NCI-H146 treated with DMSO at 0.1 percent for 48 hours (cell line): ENCODE data around the gene PRR30.

Experiments
- DNase-seq: peaks from one replicate; lab custom pipeline; 2025; ENCODE audit not compliant: unreplicated experiment; lab: John Stamatoyannopoulos, UW

The PRR30 gene

GRCh38 chr2:27155069-27155520 is 15.9 kb upstream of the PRR30 start:
- DNase-seq: no peak

DNA sequence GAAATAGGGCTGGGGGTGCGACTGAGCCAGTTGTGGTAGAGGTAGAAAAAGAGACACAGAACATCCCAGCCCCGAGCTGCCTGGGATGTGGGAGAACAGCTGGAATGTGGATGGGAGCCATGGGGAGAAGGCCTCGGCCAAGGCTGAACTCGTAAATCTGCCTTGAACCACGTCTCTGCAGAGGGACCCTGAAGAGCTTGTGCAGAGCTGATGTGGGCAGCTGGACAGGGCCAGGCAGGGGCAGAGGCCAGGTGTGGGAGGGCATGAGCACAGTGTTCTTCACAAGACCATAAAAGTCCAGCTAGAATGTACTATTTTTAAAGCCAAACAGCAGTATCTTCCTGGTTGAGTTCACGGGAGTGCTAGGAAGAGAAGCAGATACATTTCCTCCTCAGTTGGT is 15.3 kb upstream of the PRR30 start:
- no peak for DNase-seq

DNA sequence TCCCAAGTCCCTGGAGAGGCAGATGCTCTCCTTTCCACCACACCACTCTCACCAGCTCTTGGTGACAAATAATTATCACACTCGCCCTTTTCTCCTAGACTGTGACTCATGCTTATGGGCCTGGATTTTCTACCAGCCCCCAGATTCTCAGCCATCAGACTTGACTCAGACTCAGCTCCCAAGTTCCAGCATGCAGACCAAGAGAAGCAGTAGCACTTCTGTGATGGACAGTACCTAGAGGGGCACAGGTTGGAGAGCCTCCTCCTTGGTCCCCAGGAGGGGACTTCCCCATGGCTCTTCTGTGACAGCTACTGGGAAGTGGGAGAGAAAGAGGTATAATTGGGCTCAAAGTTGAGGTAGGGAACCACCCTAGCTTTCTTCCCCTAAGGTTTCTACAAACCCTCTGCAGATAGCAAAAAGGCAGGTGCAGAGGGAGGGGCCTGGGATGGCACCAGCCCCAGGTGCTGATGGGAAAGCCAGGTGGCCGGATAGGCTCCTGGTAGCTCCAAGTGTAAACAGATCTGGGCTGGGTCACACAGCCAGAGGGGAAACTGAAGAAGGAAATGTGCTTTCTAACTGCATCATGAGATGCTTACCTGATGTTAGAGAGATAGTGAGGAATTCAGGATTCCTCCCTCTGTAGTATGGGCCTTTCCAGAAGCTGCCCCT is 13.7 kb upstream of the PRR30 start:
- peak; percentile 36 for DNase-seq

- DNase-seq: peak; percentile 1
These were observed 13.0 kb upstream of the PRR30 start for GRCh38 chr2:27152102-27152795.

GRCh38 chr2:27150639-27151230 is 11.5 kb upstream of the PRR30 start:
- DNase-seq: no peak

DNA sequence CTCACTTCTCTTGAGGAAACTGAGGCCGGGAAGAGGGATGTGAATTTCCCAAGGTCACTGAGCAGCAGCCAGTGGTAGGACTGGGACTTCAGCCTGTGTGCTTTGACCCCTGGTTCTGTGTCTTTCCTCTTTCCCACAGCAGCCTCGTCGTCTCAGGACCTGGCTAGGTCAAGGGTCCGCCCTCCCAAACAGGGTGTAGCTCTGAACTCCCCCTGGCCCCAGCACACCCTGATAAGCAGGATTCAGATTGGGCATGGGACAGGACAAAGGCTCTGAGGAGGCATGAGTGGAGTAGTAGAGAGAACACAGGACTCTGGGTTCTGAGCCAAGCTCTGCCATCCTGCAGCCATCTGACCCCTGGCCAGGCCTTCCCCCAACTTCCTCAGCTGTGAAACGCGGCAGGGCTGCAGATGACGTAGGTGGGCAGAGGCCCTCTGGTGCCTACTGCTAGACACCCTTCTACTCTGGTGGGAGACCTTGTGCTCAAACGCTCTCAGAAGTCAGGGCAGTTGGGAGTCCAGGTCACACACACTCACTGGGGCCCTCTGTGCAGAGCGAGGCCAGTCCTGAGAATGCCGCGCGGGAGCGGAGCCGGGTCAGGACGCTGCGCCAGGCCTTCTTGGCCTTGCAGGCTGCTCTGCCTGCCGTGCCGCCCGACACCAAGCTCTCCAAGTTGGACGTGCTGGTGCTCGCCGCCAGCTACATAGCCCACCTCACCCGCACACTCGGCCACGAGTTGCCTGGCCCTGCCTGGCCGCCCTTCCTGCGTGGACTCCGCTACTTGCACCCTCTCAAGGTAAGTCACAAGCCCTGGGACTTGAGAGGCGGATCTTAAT is 10.6 kb upstream of the PRR30 start:
- DNase-seq: no peak

- no peak for DNase-seq
These were observed 9.7 kb upstream of the PRR30 start, which contains the start of gene TCF23 for GRCh38 chr2:27148801-27149439. Gene TCF23, plus strand, starts transcription at chr2:27149004. Its CDS starts 130 bp downstream, at chr2:27149134.

- no peak for DNase-seq
These were observed 8.7 kb upstream of the PRR30 start for GRCh38 chr2:27147935-27148334.

- DNase-seq: no peak
These were observed 6.5 kb upstream of the PRR30 start for GRCh38 chr2:27145682-27146081.

GRCh38 chr2:27143285-27143684 is 4.1 kb upstream of the PRR30 start:
- no peak for DNase-seq

DNA sequence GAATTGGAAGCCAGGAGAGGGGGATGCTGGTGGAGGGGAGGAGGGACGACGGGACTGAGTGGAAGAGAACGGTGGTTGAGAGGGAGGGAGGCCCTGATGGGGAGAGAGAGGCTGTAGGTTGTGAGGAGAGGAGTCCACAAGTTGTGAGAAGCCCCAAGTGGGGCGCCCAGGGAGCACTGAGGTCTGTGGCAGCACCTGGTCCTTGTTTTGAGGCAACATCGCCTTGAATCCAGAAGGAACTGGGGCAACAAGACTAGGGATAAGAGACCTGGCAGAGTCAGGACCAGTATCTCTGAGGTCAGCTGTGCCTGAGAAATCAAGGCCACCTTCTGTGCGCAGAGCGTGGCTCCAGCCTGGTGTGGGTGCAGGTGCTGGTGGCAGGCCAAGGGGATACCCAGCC is 1.1 kb downstream of the PRR30 start:
- DNase-seq: no peak

DNA sequence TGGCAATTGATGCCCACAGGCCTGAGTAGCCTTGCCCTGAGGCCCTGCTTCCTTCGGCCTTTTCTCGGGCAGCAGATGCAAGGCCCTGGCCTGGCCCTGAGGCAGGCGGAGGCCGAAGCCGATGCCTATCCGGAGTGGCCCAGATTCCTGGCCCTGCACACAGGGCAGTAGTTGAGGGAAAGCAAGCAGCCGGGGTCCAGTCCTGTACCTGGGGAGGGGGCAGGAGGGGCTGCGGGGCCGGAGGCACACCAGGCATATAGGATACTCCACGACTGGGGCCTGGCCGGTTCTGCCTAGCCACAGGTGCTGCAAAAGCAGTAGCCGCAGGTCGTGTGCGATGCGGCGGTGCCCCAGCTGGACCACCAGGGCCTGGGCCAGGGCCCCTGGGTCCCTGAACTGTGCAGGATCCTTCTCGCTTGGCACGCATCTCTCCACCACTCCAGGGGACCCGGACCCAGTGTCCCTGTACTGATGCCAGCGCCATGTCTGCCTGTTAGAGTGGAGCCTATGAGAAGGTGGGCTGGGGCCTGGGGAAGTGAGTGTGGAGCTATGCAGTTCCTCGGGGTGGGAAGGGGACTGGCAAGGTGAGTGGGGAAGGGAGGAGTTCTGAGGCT is 1.8 kb downstream of the PRR30 start:
- no peak for DNase-seq

DNA sequence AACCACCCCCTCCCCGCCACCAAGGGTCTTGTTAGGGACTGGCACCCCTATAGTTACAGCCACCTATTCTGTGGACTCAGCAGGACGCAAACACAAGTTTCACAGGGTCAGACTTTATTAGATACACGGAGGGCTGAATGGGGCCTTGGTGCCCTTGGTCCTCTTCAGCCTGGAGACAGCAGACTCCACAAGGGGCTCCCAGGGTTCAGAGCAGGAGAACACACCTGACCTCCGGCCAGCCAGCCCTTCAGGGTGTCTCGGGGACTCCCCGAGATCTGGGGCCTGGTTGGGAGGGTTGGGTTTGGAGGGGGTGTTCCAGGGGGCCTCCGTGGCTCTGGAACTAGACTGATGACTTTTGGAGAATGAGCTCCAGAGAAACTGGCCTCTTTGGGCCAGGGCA is 2.5 kb downstream of the PRR30 start:
- DNase-seq: no peak

- no peak for DNase-seq
These were observed 3.7 kb downstream of the PRR30 start for GRCh38 chr2:27135478-27135955.

GRCh38 chr2:27134781-27135477 is 4.3 kb downstream of the PRR30 start:
- no peak for DNase-seq

DNA sequence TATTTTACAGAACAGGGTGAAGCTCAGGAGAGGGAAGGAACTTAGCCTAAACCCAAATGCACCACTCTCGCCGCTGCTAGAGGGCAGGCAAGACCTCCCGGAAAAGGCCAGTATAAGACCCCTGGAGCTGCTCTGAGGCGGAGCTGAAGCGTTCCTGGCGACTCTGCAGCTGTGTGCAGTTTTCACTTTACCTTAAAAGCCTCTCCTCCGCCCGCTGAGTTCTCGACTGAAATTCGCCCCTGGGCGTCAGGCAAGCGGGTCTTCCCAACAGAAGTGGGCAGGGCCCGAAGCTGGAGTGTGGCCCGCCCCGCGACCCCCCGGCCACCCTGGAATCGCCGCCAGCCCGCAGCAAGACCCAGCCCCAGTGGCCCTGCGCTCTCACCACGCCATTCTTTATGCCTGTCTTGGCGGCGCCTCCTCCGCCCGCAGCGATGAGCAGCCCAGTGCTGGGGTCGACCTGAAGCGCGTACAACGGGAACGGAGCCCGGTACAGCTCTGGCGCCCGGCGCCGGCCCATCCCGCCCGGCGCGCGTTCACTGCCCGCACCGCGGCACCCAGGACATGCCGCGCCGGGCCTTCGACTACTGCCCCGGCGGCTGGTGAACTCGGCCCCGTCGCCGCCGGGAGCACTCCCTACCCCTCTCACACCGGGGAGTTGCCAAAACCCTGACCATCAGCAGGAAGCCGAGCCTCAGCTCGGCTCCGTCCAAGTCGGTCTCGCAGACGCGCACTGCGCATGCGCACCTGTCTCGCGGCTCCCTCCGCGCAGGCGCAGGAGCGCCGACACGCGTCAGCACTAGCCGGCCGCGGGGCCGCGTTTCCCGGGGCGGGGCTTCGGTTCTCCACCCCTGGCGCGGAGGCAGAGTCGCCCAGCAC is 5.1 kb downstream of the PRR30 start, which contains the start of gene PREB:
Gene PREB, minus strand, starts transcription at position 732 of the 876 bp plus-strand sequence. Its CDS starts 215 bp downstream, at position 517.
- peak; percentile 92 for DNase-seq

DNA sequence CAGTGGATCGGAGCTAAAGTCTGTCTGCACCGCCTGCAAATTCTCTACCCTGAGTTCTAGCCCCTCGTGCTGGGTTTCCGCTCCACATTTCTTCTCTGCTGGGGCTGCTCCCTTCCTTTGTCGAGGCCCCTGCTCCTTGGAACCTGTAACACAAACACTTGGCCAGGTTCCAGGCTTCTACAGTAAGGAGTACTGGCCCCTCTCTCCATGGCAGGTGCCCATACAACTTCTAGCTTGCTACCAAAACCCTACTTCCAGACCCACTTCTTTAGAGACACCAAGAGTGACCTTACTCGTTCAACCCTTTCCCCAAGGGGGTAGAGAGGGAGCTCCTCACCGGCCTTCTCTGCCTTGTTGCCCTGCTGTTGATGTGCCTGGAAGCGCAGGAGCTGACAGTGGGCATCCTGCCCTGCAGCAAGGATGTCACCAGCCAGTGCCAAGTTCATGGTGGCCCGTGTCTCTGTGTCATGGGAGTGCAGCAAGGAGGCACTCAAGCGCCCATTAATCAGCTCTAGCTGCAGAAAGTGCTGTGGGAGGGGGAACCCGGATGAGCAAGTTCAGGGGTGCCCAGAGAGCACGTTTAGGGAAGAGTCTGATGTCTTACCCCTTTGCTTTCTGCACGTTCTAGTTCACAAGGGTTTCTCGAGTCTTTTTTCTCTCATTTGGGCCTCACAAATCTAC is 5.9 kb downstream of the PRR30 start:
- DNase-seq: no peak

DNA sequence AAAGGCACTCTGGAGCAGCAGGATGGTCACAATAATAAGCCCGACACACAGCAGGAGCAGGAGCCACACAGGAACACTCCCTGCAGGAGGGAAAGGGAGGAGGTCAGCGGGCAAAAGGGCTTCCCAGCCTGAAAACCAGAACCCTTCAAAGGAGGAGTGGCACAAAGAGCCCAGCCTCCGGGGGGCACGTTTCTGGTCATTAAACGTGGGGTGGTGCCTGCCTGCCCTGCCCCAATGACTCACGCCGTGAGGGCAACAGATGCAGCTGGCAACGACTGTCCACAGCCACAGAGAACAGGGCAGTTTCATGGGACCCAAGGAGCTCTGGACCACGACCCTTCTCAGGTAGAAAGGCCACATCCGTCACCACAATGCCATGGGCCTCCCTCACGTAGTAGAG is 7.8 kb downstream of the PRR30 start:
- DNase-seq: no peak
